Psoas muscle (tissue), 8 donors: Measurements from ENCODE around the gene OVAAL. TPM values are rescaled to one million over a fixed set of nuclear protein-coding genes. Genes with fewer than 3 reads are reported as not detected.

ENCODE experiments used
- ATAC-seq, 4 donors: fragments of 200-7000 bp; cut with Tn5 transposase; one replicate each; pipeline ENCODE4 v1.9.1; 2020; ENCODE audit warnings: moderate library complexity in 3 of 4, mild to moderate bottlenecking in 2 of 4
- DNase-seq, 2 donors: peaks; one replicate each; pipeline ENCODE4 v3.0.0-alpha.2; 2020
- H3K27ac ChIP-seq: fragments of 200-600 bp; one replicate; pipeline ENCODE4 v1.8.0; 2022
- H3K27me3 ChIP-seq, 3 donors: fragments of 200-600 bp in 1 of 3; one replicate each; pipeline versions ENCODE4 v1.6.1 to v1.8.0; 2013 to 2022; ENCODE audit warnings: low read length in 2 of 3, mild to moderate bottlenecking in 2 of 3, moderate library complexity in 1 of 3; ENCODE audit not compliant: insufficient read depth in 3 of 3
- H3K36me3 ChIP-seq, 2 donors: fragments of 200-600 bp in 1 of 2; one replicate each; pipeline versions ENCODE4 v1.6.1 to v1.8.0; 2013 to 2022; ENCODE audit warnings: low read depth in 1 of 2, mild to moderate bottlenecking in 1 of 2, moderate library complexity in 1 of 2; ENCODE audit not compliant: insufficient read depth in 1 of 2
- H3K4me1 ChIP-seq: fragments of 200-600 bp; one replicate; pipeline ENCODE4 v1.8.0; 2022
- H3K4me3 ChIP-seq: fragments of 200-600 bp; one replicate; pipeline ENCODE4 v1.8.0; 2022; ENCODE audit warnings: mild to moderate bottlenecking
- H3K9me3 ChIP-seq: fragments of 200-600 bp; one replicate; pipeline ENCODE4 v1.8.0; 2022
- WGBS, 3 donors: extraction: QIAGEN DNeasy Blood & Tissue Kit; methylation state at CpG; one replicate each; pipeline versions ENCODE4 v1.1.6 to v1.1.7; 2013; 5-methylcytosine and 5-hydroxymethylcytosine counted together
- intact Hi-C, 2 donors: fragments of 100-400 bp; cut with DNase I; formaldehyde crosslinking; loops; one replicate each; pipeline versions ENCODE4 v1.11.0 to v1.14.2; 2022
- polyA plus RNA-seq, 3 donors: library from polyadenylated mRNA; stranded (reverse); fragments of 200-250 nt; gene quantifications; one replicate each; pipeline ENCODE4 v1.2.3, GENCODE V29; 2013
- total RNA-seq, 4 donors: library from RNA; stranded (reverse); fragmentation: NEBNext Ultra II Directional in 2 of 4; extraction: Animal tissue kit (Norgen Biotek cat#: 25700) in 2 of 4; gene quantifications; one replicate each; pipeline versions ENCODE4 v1.2.1 to v1.2.4, GENCODE V29; 2021 to 2023
- TF ChIP-seq, protein P1 (sequence below): fragments of 200-600 bp; IDR thresholded peaks from one replicate; pipeline ENCODE4 v1.8.0; 2022; ENCODE audit warnings: antibody characterized with exemption
- donor health status: healthy with polysubstance abuse.
- donor health status: DM: no; HTN: no; CAD: no; lungs with moderate emphysema.
- donor health status: Bipolar disorder and iron deficiency.
- donor health status: healthy.
- donor health status: DM: yes; HTN: yes; CAD: no.
- donor health status: DM: no; HTN: no; CAD: no.
- donor health status: DM: no; HTN: no; CAD: no.
- donor health status: DM: yes; HTN: yes; CAD: no.

OVAAL gene
- total and polyA plus RNA-seq, 7 donors: 0.04 TPM; not detected in 6

DNA sequence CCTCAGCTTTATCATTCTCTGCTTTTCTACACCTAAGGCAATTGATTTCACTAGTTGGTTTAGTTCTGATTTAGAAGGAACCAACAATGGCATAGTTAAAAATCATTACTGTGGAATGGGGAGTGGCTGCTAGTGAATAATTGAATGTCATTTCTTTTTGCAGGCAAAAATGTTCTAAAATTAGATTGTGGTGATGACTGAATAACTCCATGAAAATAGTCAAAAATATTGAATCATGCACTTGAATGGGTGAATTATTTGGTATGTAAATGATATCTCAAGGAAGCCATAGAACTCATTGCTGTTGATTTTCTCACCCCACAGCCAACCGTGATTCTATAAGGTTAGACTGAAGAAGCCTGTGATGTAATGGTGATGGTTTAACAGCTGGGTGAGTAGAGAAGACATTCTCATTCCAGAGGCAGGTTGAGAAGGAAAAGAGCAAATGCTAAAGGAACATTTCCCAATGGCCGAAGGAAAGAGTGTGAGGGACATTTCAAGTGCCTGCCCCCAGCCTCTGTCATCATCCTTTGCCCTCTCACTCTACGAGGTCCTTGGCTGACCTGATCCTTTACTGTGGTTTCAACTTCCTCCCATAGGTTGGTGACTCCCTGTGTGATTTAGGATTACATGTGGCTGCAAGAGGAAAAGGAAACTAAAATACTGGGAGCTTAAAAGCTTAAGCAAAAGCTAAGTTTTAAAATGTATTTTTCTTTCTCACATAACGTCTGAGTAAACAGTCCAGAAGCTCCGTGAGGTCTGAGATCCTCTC is 12.5 kb downstream of the OVAAL start:
- Histone ChIP-seq H3K27ac (no peak overlapping the region), H3K27me3 (no peaks in the 10 kb centered on the region), H3K36me3 (no peaks in the 10 kb centered on the region), H3K4me3 (no peak overlapping the region), H3K4me1 (no peaks in the 10 kb centered on the region), H3K9me3 (no peaks in the 10 kb centered on the region)
- 64 to 72% (median 65%) methylated on average over 5 of the region's 5 CpGs for WGBS, 3 donors
- DNase-seq (no peak), ATAC-seq (no peak)
- TF ChIP-seq, protein P1, sequence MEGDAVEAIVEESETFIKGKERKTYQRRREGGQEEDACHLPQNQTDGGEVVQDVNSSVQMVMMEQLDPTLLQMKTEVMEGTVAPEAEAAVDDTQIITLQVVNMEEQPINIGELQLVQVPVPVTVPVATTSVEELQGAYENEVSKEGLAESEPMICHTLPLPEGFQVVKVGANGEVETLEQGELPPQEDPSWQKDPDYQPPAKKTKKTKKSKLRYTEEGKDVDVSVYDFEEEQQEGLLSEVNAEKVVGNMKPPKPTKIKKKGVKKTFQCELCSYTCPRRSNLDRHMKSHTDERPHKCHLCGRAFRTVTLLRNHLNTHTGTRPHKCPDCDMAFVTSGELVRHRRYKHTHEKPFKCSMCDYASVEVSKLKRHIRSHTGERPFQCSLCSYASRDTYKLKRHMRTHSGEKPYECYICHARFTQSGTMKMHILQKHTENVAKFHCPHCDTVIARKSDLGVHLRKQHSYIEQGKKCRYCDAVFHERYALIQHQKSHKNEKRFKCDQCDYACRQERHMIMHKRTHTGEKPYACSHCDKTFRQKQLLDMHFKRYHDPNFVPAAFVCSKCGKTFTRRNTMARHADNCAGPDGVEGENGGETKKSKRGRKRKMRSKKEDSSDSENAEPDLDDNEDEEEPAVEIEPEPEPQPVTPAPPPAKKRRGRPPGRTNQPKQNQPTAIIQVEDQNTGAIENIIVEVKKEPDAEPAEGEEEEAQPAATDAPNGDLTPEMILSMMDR: no peak
- intact Hi-C loops: no loop called here

DNA sequence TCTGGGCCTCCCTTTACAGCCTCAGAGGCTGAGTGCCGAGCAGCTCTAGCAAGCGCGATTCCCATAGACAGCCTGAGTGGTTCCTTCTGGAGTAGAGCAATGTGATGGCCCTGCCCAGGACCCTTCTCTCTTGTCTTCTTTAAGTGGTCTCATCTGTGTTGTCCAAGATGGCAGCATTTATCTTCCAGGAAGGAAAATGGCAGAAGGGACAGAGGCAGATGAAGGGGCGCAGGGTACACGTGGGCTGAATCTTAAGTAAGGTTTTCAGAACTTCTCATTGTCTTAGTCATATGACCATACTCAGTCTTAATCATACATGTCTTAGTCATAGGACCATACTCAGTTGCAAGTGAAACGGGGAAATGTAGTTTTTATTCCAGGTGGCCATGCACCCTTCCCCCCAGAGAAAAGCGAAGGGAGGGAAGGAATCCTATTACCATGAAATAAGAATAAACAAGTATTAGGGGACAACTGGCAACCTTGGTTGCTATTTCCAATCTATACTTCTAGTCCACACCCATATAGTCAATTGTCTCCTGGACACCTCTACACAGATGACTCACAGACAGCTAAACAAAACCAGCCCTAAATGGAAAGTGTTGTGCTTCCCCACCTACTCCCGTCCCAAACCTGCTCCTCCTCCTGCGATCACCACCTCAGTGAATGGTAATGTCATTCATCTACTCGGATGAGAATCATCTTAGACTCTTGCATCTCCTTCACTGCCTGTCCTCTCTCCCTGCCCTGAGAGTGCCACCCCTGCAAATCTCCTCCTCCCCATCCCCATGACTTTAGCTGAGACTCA is 13.3 kb downstream of the OVAAL start:
- Histone ChIP-seq H3K27me3 (no peaks in the 10 kb centered on the region), H3K27ac (no peak overlapping the region), H3K4me3 (no peak overlapping the region), H3K4me1 (no peaks in the 10 kb centered on the region), H3K9me3 (no peaks in the 10 kb centered on the region), H3K36me3 (no peaks in the 10 kb centered on the region)
- 80 to 86% (median 85%) methylated on average over 10 of the region's 10 CpGs for WGBS, 3 donors
- intact Hi-C loops: no loop called here
- no peak for DNase-seq
- TF ChIP-seq, protein P1: no peak
- no peak for ATAC-seq

DNA sequence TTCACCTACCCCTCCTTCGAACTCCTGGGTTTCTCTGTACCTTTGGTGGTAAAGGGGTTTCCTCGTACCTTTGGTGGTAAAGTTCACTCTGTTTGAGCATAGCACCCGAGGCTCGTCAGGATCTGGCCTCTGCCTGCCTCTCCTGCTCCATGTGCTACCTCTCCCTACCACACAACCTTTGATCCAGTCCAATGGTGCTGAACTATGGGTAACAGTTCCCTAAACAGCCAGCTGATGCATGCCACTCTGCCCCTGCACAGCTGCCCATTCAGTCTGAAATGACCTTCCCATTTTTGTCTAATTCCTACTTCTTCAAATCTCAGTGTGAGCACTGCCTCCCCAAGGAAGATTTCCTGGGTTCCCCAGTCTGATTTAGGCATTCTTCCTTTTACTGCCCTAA is 14.0 kb downstream of the OVAAL start:
- ATAC-seq (no peak), DNase-seq (no peak)
- Histone ChIP-seq H3K4me1 (no peaks in the 10 kb centered on the region), H3K36me3 (no peaks in the 10 kb centered on the region), H3K27me3 (no peaks in the 10 kb centered on the region), H3K27ac (no peak overlapping the region), H3K4me3 (no peak overlapping the region), H3K9me3 (no peaks in the 10 kb centered on the region)
- TF ChIP-seq, protein P1: no peak
- intact Hi-C loops: no loop called here
- 85 to 91% (median 86%) methylated on average over 4 of the region's 4 CpGs for WGBS, 3 donors

DNA sequence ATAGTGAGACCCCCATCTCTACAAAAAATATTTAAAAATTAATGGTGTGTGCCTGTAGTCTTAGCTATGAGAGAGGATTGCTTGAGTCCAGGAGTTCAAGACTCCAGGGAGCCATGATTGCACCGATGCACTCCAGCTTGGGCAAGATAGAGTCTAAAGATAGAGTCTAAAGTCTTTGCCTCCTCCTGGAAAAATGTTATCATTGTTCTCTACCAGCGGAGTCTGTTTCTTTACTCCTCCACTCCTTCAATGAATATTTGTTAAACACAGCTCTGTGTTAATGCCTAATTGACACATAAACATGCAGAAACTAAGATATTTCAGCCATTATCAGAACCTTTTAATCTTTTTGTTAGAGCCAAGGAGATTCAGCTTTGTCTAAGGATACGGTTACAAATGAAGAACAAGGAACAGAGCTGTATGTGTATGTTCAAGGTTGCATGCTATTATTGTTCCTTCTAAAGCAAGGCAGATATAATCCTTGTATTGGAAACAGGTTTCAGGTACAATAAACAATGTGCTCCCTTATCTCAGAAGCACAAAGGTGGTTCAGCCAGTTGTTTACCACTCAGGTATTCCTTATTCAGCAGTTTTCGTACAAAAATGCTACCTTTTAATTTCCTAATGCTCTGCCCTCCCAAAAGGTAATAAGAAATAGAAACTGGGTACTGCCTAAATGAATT is 15.4 kb downstream of the OVAAL start:
- 75 to 83% (median 82%) methylated on average over 4 of the region's 4 CpGs for WGBS, 3 donors
- TF ChIP-seq, protein P1: no peak
- DNase-seq (no peak), ATAC-seq (no peak)
- Histone ChIP-seq H3K4me1 (no peaks in the 10 kb centered on the region), H3K36me3 (no peaks in the 10 kb centered on the region), H3K27me3 (no peaks in the 10 kb centered on the region), H3K27ac (no peak overlapping the region), H3K9me3 (no peaks in the 10 kb centered on the region), H3K4me3 (no peak overlapping the region)
- intact Hi-C loops: no loop called here
